SK-N-MC (cell line): Measurements from ENCODE around the gene EPX.

ENCODE experiments used
- EZH2 ChIP-seq: fragments of 200-600 bp; sonication (generic); IDR thresholded peaks from one replicate; pipeline ENCODE4 v1.6.1; 2017; ENCODE audit warnings: antibody characterized with exemption
- POLR2AphosphoS5 ChIP-seq: IDR thresholded peaks from 2 replicates; pipeline ENCODE4 v1.6.1; 2012; ENCODE audit warnings: mild to moderate bottlenecking, low read depth, low read length, borderline replicate concordance

- TF ChIP-seq EZH2 (no peak), POLR2AphosphoS5 (no peak)
These were observed 5.5 kb upstream of the EPX start for GRCh38 chr17:58187063-58187462.
